Lung microvascular endothelial cell (primary cell): ENCODE results near the gene ZNF318. TPM values are rescaled to one million over a fixed set of nuclear protein-coding genes. Genes with fewer than 3 reads are reported as not detected.

Experiments used
- DNase-seq, 2 donors: peaks; one replicate each; pipeline versions ENCODE4 v3.0.0 to v3.0.0-alpha.2; 2010; ENCODE audit warnings: low read depth in 2 of 2
- total RNA-seq: library from RNA; depleted of rRNA; stranded (reverse); fragments of >200 nt; gene quantifications from 2 replicates; pipeline ENCODE4 v1.2.1, GENCODE V29; 2014

ZNF318 gene
- total RNA-seq, 1 donor from 2014 or later: 5.6 TPM

DNA sequence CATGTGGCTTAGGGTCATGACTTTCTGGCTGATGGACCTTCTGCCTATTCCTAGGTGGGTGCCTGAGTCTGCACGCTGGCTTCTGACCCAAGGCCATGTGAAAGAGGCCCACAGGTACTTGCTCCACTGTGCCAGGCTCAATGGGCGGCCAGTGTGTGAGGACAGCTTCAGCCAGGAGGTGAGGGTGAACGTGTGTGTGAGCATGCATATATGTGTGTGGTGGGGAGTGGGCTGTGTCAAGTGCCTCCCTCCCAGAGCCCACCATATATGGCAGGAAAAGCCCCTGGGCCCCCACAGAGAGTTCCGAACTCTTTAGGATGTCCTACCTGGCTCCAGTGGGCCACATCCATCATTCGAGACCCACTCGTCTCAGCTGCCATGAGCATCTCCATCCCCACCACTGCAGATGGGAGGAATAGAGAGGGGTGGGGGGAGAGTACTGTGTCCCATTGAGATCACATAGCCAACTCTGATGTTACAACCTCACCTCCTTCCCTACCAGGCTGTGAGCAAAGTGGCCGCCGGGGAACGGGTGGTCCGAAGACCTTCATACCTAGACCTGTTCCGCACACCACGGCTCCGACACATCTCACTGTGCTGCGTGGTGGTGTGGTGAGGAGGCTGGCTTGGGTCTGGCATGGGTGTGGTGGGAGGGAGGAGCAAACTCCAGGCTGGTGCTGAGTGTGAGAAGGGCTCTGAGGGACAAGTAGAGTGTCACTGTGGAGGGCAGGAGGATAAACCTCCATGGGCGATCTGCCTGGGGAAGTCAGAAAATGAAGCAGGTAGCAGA is 68.2 kb downstream of the ZNF318 start:
- DNase-seq: no peak

DNA sequence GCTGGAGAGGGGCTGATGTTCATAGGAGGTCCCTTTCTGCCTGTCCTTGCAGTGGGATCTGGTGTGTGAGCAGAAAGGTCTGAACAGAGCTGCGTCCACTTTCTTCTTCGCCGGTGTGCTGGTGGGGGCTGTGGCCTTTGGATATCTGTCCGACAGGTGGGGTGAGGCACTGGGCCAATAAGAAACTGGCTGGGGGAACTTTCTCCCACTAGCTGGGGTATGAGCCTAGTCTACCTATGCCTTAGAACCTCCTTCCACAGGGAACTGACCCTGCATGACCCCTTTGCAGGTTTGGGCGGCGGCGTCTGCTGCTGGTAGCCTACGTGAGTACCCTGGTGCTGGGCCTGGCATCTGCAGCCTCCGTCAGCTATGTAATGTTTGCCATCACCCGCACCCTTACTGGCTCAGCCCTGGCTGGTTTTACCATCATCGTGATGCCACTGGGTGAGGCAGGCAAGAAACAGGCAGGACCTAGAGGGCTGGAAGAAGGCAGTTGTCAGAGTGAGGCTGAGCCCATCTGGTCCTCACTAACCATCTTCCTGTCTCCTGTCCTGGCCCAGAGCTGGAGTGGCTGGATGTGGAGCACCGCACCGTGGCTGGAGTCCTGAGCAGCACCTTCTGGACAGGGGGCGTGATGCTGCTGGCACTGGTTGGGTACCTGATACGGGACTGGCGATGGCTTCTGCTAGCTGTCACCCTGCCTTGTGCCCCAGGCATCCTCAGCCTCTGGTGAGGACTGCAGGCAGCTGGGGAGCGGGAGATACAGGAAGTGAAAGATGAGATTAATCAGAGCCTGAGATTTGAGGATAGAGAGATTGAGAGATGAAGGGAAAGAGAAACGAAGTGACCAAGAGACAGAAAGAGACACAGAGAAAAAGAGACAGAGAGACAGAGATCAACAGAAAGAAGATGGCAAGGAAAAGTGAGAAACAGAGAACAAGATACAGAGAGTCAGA is 69.8 kb downstream of the ZNF318 start:
- no peak for DNase-seq

DNA sequence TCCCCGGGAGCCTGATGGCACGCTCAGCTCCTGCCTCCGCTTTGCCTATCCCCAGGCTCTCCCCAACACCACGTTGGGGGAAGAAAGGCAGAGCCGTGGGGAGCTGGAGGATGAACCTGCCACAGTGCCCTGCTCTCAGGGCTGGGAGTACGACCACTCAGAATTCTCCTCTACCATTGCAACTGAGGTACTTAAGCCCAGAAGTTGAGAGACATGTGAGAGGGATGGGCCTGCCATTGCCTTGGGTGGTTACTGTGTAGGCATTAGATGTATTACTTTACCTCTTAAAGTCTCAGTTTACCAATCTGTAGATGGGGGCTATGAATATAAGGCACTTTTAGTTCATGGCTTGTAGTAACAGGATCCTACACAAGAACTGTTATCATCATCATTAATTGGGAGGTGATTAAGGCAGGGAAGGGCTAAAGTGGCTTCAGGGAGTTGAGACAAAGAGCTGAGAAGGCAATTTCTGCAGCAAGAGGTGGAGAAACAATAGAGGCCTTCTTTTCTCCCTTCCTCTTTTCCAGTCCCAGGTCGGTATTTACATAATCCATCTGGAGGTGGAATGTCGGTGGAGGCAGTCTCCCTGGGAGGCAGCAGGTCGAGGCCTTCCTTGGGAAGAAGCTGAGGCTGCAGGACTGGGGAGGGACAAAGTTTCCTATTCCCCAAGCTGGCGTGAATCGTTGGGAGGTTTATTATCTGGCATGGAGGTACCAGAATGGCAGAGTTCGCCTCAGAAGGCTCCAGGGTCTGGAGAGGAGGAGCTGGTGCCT is 70.7 kb downstream of the ZNF318 start:
- no peak for DNase-seq

DNA sequence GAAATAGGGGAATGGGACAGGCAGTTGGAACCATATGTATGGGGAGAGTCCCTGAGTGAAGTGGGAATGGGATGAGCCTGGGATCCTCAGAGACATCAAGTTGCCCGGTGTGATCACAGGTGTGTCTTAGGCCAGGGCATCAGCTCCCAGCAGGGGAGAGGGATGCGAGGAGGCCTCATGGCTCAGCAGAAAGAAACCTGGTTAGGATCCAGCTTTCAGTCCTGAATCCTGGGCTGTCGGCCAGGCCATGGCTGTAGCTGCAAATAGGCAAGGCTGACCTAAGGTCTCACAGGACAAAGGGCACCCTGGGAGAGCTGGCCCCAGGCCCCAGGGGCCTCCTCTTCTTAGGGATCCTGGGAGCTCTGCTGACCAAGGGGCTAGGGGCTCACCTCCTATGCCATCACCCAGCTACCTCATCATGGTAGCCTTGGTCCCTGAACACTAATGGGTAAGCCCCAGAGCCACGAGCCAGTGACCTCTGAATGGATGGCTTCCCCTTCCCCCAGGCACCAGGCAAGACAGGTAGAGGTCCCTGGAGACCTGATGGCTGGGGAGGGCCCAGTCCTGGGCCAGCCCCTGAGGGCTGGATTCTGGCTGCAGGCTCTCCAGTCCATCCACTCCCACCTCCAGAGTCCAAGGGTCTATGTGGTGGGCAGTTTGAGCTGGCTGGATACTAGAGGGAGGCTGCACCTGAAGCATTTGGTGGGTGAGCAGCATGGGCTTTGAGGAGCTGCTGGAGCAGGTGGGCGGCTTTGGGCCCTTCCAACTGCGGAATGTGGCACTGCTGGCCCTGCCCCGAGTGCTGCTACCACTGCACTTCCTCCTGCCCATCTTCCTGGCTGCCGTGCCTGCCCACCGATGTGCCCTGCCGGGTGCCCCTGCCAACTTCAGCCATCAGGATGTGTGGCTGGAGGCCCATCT is 71.5 kb downstream of the ZNF318 start, which contains the start of gene SLC22A7:
Gene SLC22A7, plus strand, starts transcription at position 617 of the 921 bp plus-strand sequence. Its CDS starts 99 bp downstream, at position 716.
- DNase-seq: no peak

DNA sequence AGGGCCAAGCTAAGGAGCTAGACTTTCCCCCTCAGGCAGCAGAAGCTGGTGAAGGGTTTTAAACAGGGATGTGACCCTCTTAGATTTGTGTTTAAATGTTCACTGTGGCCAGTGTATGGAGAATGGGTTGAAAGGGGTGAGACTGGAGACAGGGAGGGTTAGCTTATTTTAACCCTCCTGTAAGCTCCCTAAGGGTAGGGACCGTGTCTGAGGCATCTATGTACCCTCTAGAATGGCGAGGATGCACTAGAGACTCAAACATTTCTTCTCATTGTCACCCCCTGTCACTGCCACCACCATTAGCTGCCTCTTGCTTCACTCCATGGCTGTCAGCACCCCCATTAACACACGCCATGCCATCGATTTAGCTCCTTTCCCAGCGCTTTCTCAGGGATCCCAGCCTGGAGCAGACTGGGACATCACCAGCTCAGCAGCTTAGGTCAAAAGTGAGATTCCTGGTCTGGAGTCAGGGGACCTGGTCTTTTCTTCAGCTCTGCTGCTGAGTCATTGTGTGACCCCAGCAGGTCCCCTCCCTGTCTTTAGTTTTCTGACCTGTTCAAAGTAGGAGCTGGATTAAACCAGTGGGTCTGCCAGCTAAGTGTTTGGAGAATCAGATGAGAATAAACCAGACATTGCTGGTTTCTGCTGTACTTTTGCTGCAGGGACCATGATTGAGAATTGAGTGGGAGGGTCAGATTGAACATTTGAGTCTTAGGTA is 72.5 kb downstream of the ZNF318 start:
- DNase-seq: no peak

DNA sequence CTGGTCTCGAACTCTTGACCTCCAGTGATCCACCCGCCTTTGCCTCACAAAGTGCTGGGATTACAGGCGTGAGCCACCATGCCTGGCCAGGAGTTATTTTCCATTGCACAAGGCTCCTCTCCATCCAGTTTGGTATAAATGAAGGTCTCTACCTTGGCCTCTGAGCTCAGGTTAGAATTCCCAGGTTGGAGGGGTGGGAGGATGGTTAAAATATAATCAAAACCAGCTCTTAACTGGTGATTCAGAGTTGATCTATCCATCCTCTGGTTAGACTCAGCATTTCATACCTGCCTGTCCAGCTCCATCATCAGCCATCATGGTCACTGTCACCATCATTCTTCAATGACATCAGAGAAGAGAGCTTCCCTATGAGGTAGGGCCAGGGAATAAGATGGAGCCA is 74.0 kb downstream of the ZNF318 start:
- no peak for DNase-seq

DNA sequence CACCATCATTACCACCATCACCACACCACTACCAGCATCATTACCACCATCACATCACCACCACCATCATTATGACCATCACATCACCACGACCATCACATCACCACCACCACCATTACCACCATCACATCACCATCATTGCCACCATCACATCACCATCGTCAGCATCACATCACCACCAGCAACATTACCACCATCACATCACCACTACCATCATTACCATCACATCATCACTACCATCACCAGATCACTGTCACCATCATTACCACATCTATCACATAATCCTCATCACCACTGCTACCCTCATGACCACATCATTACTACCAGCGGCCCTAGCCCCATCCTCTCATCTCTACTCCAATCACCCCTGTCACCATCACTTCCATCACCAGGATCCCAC is 74.9 kb downstream of the ZNF318 start:
- no peak for DNase-seq

DNA sequence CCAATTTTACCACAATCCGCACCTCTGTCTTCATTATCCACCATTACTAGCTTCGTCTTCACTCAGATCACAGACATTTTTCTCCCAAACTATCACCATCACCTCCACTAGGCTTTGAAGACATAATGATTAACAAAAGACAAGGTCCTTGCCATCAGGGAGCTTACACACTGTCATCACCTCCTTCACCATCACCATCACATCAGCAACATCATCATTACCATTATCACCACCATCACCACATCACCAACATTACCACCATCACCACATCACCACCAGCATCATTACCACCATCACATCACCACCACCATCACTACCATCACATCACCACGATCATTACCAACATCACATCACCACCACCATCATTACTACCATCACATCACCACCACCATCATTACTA is 75.7 kb downstream of the ZNF318 start:
- no peak for DNase-seq

DNA sequence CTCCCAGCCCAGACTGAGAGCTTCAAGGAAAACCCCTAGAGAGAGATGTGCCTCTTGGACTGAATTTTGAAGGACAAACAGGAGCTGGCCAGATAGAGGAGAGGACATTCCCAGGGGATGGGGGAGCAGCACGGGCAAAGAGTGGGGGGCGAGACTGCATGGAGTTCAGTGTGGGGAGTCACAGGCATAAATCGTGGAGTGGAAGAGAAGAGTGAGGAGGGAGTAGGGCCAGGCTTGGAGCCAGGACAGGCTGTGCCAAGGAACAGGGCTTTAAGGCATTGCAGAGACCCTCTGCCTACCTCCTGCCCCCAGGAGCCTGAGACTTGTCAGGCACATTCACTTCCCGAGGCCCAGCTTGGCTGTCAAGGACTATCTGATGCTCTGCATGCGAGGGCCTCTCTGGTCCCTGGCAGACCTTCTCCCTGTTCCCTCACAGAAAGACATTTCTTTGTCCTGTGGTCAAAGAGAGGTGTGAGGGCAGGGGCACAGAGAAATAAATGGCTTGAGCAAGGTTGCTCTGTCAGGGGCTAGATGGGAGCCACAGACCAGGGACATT is 76.6 kb downstream of the ZNF318 start:
- DNase-seq: no peak

DNA sequence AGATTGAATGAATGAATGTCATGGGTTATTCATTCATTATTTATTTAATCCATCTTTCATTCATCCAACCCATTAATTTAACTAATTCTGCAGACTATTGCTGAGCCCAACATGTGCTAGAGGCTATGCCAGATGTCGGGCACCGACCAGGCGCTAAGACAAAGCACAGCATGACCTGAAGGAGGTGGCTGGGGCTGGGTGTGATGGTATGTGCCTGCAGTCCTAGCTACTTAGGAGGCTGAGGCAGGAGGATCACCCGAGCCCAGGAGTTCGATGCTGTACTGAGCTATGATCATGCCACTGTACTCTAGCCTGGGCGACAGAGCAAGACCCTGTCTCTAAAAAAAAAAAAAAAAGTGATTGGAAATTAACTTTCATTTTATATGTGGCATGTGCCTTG is 77.1 kb downstream of the ZNF318 start:
- DNase-seq: no peak

DNA sequence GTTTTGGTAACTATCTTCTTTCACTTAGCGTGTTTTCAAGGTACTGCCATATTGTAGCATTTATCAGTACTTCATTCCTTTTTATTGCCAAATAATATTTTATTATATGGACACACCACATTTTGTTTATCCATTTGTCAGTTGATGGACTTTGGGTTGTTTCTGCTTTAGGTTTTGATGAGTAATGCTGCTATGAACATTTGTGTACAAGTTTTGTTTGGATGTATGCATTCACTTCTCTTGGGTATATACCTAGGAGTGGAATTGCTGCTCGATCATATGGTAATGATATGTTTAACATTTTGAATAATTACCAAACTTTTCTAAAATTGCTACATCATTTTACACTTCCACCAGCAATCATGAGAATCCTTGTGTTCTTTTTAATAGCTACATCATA is 77.7 kb downstream of the ZNF318 start:
- no peak for DNase-seq

DNA sequence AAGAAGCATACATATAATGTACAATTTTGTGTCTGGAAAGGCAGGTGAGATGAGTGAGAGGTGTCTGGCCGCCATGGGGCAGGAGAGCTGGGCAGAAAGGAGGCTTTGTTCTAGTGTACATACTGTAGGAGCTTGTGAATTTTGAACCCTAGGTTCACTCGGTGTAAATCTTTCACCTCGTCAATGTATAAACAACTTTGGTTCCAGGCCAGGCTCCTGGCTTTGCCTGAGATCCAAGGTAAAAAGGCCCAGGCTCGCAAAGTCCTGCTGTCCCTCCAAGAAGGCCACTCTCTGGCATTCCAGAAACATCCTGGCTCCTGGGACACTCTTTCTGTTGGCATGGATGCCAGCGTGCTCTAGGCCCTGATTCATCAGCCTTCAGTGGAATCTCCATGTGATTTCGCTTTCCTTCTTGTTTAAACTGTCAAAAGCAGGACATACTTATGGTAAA is 78.5 kb downstream of the ZNF318 start:
- no peak for DNase-seq

DNA sequence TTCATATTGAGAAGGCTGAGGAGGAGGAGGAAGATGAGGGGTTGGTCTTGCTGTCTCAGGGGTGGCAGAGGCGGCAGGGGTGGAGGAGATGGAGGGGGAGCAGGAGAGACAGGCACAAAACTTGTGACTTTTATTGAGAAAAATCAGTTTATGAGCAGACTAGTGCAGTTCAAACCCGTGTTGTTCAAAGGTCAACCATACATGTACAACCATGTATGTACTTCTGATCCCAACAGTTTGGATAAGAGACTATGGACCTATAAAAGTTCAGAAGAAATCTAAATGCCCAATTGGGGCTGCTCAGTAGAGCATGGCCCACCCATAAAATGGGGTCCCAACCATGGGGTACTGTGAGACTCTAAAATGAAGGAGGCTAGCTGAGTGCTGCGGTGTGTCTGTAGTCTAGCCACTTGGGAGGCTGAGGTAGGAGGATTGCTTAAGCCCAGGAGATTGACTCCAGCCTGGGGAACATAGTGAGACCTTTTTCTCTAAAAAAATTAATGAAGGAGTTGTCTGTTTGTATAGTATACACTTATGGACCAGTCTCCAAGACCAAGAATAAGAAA is 79.0 kb downstream of the ZNF318 start:
- no peak for DNase-seq

DNA sequence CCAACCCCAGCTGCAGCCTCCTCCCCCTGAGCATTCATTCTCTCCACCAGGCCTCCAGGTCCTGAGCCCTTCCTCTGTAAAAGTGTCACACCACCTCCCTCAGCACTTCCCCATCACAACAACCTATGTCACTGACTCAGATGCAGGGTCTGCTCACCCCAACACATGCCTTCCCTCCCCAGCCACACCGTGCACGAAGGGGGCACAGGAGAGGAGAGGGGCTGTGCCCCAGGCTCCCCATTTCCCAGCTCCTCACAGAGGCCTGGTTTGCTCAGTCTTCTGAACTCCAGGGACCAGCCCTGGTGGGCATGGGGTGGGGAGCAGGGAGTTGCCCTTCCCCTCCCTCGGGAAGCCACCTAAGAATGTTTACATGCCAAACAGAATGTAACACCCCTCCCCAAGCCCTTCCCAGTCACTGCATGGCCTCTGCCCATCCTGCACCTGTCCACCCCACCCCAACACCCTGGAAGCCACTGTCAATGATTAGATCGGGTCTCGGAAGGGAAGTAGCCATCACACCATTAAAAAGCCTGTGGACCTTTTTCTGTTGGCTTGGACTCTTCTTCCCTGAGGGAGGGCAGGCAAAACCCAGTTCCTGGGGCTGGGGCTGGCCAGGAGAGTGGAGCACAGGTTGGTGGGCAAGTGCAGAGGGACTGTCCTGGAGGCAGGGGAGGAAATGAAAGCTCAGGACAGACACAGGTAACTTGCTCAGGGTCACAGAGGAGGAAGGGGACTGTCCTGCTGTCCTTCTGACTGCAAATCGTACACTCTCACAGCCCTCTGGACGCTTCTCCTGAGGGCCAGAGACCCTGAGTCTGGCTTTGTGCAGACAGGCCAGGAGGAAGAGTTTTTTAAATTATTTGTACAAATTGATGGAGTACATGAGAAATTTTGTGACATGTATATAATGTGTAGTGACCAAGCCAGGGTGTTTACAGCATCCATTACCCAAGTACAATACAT is 81.4 kb downstream of the ZNF318 start:
- no peak for DNase-seq

DNA sequence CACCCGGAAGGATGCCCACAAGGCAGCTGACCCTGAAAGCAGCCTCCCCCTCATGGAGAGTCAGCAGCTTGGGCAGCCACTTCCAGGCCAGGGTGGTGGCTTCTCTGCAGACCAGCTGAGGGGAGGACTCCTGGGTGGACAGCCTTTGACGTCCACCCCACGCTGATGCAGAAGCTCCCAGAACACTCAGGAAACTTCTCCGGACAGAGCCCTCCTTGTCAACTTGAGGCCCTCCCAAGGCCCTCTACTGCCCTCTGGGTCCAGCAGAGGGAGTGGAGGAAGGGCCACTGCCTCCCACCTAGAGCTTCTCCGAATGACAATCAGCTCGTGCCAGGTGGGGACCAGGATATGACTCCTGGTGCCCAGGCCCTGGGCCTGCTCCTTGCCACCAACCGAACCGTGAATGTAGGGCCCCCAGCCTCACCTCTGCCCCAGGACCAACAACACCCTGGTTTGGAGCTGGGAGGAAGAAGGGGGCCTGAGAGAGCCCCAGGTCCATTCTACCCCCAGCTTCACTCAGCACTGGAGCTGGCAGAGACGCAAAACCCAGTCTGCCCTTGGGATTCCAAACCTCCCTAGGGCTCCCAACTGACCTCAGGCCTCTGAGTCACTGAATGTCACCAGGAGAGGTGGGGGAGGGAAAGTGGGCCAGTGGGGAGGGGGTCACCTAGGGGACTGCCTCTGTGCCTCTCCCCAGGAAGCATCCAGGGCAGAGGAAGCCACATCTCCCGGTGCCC is 82.3 kb downstream of the ZNF318 start:
- no peak for DNase-seq

DNA sequence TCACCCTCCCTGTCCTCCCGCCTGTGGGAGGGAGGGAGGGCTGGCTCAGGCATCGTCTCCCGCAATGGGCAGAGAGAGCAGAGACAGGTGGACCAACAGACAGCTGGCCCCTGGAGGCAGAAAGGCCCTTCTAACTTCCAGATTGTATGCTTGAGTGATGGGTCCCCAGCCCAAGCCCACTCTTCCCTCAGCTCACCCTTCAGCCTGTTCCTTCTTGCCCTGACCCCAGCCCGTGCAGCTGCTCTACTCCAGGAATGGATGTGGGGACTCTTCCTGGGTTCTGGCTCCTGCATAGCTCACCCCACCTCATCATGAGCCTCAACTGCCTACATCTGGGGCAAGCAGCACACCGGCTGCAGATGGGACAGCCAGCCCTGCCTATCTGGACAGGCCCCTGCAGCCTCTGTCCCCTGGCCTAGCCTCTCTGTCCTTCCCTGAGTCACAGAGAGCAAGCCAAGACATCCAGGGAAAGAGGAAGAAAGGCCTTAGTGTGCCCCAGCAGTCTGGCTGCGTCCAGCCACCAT is 82.9 kb downstream of the ZNF318 start:
- DNase-seq: no peak
